ENCODE results near the gene MOCS1. TPM values are rescaled to one million over a fixed set of nuclear protein-coding genes. Genes with fewer than 3 reads are reported as not detected.

The MOCS1 gene
- total RNA-seq, 1 donor from 2014 or later: 0.20 TPM

DNA sequence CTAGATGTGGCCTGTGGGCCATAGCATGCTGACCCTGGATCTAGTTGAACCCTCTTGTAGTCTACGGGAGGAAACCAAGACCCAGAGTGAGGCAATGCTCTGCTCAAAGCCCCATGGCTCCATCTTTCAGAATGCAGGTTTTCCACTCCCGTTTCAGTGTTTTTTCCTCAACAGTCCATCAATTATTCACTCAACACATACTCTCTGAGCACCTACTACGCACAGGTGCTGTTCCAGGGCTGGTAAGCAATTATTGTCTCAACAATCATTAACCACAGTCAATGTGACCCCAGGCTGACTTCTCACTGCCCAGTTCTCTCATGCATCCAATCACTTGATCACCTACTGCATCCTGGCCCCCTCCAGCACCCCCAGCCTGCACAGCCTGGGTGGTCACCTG, 20.0 kb downstream of the MOCS1 start:
- no peak overlapping the region for H3K27ac Mint-ChIP-seq
- no peaks in the 10 kb centered on the region for H3K9me3 Mint-ChIP-seq
- TF ChIP-seq, protein P1, sequence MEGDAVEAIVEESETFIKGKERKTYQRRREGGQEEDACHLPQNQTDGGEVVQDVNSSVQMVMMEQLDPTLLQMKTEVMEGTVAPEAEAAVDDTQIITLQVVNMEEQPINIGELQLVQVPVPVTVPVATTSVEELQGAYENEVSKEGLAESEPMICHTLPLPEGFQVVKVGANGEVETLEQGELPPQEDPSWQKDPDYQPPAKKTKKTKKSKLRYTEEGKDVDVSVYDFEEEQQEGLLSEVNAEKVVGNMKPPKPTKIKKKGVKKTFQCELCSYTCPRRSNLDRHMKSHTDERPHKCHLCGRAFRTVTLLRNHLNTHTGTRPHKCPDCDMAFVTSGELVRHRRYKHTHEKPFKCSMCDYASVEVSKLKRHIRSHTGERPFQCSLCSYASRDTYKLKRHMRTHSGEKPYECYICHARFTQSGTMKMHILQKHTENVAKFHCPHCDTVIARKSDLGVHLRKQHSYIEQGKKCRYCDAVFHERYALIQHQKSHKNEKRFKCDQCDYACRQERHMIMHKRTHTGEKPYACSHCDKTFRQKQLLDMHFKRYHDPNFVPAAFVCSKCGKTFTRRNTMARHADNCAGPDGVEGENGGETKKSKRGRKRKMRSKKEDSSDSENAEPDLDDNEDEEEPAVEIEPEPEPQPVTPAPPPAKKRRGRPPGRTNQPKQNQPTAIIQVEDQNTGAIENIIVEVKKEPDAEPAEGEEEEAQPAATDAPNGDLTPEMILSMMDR (IDR thresholded peaks at IDR 0.05): no peak
- ATAC-seq (ENCODE audit: low read depth) (no peak), DNase-seq (no peak)
- CTCF ChIA-PET: no interaction called here
- POLR2A ChIA-PET: no interaction called here
- peaks cover 2% of the 10 kb centered on the region for H3K27me3 Mint-ChIP-seq
- H3K4me1 Mint-ChIP-seq: no peaks in the 10 kb centered on the region
- H3K4me3 Mint-ChIP-seq: no peak overlapping the region
- H3K36me3 Mint-ChIP-seq (ENCODE audit: low read depth): no peaks in the 10 kb centered on the region
- intact Hi-C loops (cut with micrococcal nuclease): no loop called here

DNA sequence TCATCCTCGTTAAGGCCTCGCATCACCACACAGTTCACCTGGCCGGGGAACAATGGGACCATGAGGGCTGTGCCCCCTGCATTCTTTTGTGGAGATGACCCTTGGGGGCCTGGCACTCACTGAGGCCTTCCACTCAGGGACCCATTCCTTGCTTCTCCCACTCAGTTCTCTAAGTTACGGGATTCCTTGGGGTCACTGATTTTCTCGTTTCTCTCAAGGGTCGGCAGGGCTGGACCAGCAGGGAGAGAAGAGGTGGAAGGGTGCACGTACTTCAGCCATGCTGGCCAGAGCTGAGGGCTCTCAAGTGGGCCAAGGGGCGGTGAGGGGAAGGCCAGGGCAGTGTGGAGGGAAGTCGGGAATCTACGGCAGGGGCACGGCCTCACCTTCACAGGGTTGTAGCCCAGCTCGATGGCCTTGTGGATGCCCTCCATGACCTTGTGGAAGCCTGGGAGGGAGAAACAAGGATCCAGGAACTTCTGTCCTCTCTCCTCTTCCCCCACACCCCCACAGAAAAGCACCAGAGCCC, 20.8 kb downstream of the MOCS1 start:
- no peaks in the 10 kb centered on the region for H3K9me3 Mint-ChIP-seq
- TF ChIP-seq, protein P1 (IDR thresholded peaks at IDR 0.05): no peak
- ChIA-PET POLR2A (no interaction called here), CTCF (no interaction called here)
- H3K27me3 Mint-ChIP-seq: peaks cover 2% of the 10 kb centered on the region
- H3K36me3 Mint-ChIP-seq (ENCODE audit: low read depth): no peaks in the 10 kb centered on the region
- ATAC-seq (ENCODE audit: low read depth) (no peak), DNase-seq (no peak)
- no peak overlapping the region for H3K4me3 Mint-ChIP-seq
- H3K27ac Mint-ChIP-seq: no peak overlapping the region
- intact Hi-C loops (cut with micrococcal nuclease): no loop called here
- H3K4me1 Mint-ChIP-seq: no peaks in the 10 kb centered on the region

DNA sequence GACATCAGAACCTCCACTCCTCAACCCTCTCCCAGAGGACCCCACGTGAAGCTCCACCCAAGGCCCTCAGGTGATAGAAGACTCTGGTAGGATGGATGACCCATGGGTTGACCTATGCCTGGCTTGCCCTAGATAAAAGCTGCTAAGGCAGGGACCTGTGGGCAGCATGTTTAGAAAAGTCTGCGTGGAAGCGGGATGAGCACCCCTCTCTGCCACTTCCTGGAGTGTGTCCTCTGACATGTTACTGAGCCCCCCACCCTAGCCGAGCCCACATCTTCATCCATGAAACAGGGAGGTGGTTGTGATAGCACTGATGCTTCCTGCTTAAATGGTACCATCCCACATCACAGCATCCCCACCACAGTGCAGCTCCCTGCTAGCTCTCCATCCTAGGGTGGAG, 21.8 kb downstream of the MOCS1 start:
- POLR2A ChIA-PET: no interaction called here
- TF ChIP-seq, protein P1 (IDR thresholded peaks at IDR 0.05): no peak
- Mint-ChIP-seq H3K27me3 (peaks cover 2% of the 10 kb centered on the region), H3K4me1 (no peaks in the 10 kb centered on the region), H3K36me3 (ENCODE audit: low read depth) (no peaks in the 10 kb centered on the region), H3K4me3 (no peak overlapping the region), H3K9me3 (no peaks in the 10 kb centered on the region), H3K27ac (no peak overlapping the region)
- no peak for DNase-seq
- no peak for ATAC-seq (ENCODE audit: low read depth)
- intact Hi-C loops (cut with micrococcal nuclease): no loop called here
- CTCF ChIA-PET: no interaction called here

DNA sequence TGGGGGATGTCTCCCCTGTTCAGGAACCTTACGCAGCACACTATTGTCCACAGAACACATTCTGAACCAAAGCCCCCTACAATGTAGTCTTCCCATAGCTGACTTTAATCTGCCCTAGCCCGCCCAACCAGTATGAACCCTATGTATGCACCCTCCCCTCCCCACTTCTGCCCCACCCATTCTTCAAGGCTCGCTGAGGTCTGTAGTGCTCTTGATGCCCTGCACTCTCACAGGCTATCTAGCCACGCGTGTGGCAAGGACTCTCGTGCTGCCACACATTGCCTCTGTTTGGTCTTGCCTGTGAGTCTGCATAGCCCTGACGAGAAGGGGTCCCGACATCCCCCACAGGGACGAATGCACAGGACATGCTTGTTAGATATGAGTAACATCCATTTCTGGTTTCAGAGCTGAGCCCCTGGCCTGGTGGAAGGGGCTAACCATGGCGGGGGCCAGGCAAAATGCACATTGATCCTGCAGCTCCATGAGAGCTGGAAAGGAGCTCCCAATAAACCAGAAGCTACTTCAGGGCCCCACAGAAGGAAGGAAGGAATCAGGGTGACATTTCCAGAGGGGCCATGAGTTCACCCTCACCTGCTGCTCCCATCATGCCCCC, 22.6 kb downstream of the MOCS1 start:
- Mint-ChIP-seq H3K4me1 (no peaks in the 10 kb centered on the region), H3K36me3 (ENCODE audit: low read depth) (no peaks in the 10 kb centered on the region), H3K27me3 (peaks cover 2% of the 10 kb centered on the region), H3K4me3 (no peak overlapping the region), H3K9me3 (no peaks in the 10 kb centered on the region), H3K27ac (no peak overlapping the region)
- ChIA-PET CTCF (no interaction called here), POLR2A (no interaction called here)
- TF ChIP-seq, protein P1 (IDR thresholded peaks at IDR 0.05): no peak
- DNase-seq: no peak
- intact Hi-C loops (cut with micrococcal nuclease): no loop called here
- no peak for ATAC-seq (ENCODE audit: low read depth)

DNA sequence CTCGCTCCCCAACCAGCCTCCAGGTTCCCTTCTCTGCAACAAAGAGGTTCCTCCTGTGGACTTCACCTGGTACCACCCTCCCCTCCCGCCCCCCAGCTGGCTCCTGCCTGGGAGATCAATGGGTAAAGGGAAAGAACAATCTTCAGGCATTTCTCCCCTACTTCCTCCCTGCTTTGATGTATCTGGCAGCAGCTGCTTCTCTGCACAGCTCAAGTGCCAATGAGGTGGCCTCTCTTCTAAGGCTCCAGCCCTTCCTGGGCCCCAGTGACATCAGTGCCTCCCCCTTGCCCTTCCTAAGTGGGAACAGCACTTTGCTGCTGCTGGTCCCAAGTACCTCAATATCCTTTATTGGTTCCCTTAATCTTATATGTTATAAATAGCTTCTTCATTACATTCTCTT, 23.5 kb downstream of the MOCS1 start:
- no peak for DNase-seq
- Mint-ChIP-seq H3K4me3 (no peak overlapping the region), H3K9me3 (no peaks in the 10 kb centered on the region), H3K4me1 (no peaks in the 10 kb centered on the region), H3K27ac (no peak overlapping the region), H3K36me3 (ENCODE audit: low read depth) (no peaks in the 10 kb centered on the region), H3K27me3 (peaks cover 2% of the 10 kb centered on the region)
- intact Hi-C loops (cut with micrococcal nuclease): no loop called here
- CTCF ChIA-PET: no interaction called here
- TF ChIP-seq, protein P1 (IDR thresholded peaks at IDR 0.05): no peak
- ATAC-seq (ENCODE audit: low read depth): no peak
- POLR2A ChIA-PET: no interaction called here
